OCI-LY3 (cell line): ENCODE data around the gene SLC25A26.

Source experiments
- H2AFZ ChIP-seq: fragments of 200-600, 300-600 bp; shearing (Covaris generic); 2 replicates; pipeline ENCODE4 v1.6.0; 2014; ENCODE audit warnings: antibody characterized with exemption, low read depth, low read length
- H3K27ac ChIP-seq: fragments of 200-600, 300-600 bp; sonication (generic); 2 replicates; pipeline ENCODE4 v1.5.1; 2014; ENCODE audit warnings: mild to moderate bottlenecking, low read length, moderate library complexity, mixed read lengths
- H3K27me3 ChIP-seq: fragments of 200-600, 300-600 bp; sonication (generic); 2 replicates; pipeline ENCODE4 v1.6.1; 2014; ENCODE audit warnings: low read depth, low read length, mixed read lengths
- H3K36me3 ChIP-seq: fragments of 200-600, 300-600 bp; sonication (generic); replicated peaks from 2 replicates; pipeline ENCODE3; 2014; ENCODE audit warnings: low read depth, low read length, mixed read lengths
- H3K4me1 ChIP-seq: fragments of 300-600, 200-600 bp; sonication (generic); 2 replicates; pipeline ENCODE4 v1.6.1; 2014; ENCODE audit warnings: low read length, mixed read lengths
- H3K4me2 ChIP-seq: fragments of 200-600, 300-600 bp; sonication (generic); 2 replicates; pipeline ENCODE4 v1.6.1; 2014; ENCODE audit warnings: low read length, mixed read lengths
- H3K4me3 ChIP-seq: fragments of 300-600, 200-600 bp; sonication (generic); 2 replicates; pipeline ENCODE4 v1.5.1; 2014; ENCODE audit warnings: antibody characterized with exemption, mild to moderate bottlenecking, low read length, moderate library complexity
- H3K79me2 ChIP-seq: fragments of 300-600, 200-600 bp; shearing (Covaris generic); 2 replicates; pipeline ENCODE4 v1.6.1; 2014; ENCODE audit warnings: mild to moderate bottlenecking, low read length, mixed read lengths
- H3K9ac ChIP-seq: fragments of 300-600, 200-600 bp; shearing (Covaris generic); 2 replicates; pipeline ENCODE4 v1.6.0; 2014; ENCODE audit warnings: mild to moderate bottlenecking, low read length, moderate library complexity
- H3K9me3 ChIP-seq: fragments of 200-600, 300-600 bp; shearing (Covaris generic); 2 replicates; pipeline ENCODE4 v1.6.1; 2014; ENCODE audit warnings: low read length, mixed read lengths; ENCODE audit not compliant: insufficient read depth
- H4K20me1 ChIP-seq: fragments of 200-600, 300-600 bp; sonication (generic); 2 replicates; pipeline ENCODE4 v1.6.1; 2016; ENCODE audit warnings: low read length, mixed read lengths; ENCODE audit not compliant: insufficient read depth
- EZH2phosphoT487 ChIP-seq: fragments of 200-600 bp; shearing (Covaris generic); IDR thresholded peaks from 2 replicates; pipeline ENCODE4 v1.6.1; 2018; ENCODE audit warnings: antibody characterized with exemption, mixed run types, low read depth
- TF ChIP-seq, protein P1 (sequence below): fragments of 200-600, 300-600 bp; sonication (generic); IDR thresholded peaks from 2 replicates; pipeline ENCODE4 v1.5.1; 2014; ENCODE audit warnings: antibody characterized with exemption, low read length, low read depth

SLC25A26 gene

DNA sequence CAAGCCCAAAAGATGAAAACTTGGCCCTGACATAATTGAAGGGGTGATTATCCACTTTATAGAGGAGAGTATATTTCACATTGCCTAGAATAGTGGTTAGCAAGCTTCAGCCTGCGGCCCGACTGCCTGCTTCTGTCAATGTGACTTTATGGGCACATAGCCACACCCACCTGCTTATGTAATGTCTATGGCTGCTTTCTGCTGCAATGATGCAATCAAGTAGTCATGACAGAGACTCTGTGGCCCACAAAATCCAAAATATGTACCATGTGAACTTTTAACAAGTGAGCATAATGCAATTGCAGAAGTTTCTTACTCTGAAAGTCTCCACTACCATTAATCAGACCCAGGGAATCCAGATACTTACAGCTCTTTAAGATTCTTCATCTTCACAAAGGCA, 176.9 kb downstream of the SLC25A26 start:
- Histone ChIP-seq H3K4me1 (peaks cover 34% of the 10 kb centered on the region), H2AFZ (no peak overlapping the region), H3K27ac (no peak overlapping the region), H3K9me3 (no peaks in the 10 kb centered on the region), H4K20me1 (no peaks in the 10 kb centered on the region), H3K79me2 (0 out of 2 replicates have a peak, but pooled peaks cover 5% of the 10 kb centered on the region), H3K27me3 (no peaks in the 10 kb centered on the region), H3K4me3 (no peak overlapping the region), H3K36me3 (peaks cover 45% of the 10 kb centered on the region), H3K4me2 (no peak overlapping the region), H3K9ac (no peak overlapping the region)
- no peak for TF ChIP-seq EZH2phosphoT487

DNA sequence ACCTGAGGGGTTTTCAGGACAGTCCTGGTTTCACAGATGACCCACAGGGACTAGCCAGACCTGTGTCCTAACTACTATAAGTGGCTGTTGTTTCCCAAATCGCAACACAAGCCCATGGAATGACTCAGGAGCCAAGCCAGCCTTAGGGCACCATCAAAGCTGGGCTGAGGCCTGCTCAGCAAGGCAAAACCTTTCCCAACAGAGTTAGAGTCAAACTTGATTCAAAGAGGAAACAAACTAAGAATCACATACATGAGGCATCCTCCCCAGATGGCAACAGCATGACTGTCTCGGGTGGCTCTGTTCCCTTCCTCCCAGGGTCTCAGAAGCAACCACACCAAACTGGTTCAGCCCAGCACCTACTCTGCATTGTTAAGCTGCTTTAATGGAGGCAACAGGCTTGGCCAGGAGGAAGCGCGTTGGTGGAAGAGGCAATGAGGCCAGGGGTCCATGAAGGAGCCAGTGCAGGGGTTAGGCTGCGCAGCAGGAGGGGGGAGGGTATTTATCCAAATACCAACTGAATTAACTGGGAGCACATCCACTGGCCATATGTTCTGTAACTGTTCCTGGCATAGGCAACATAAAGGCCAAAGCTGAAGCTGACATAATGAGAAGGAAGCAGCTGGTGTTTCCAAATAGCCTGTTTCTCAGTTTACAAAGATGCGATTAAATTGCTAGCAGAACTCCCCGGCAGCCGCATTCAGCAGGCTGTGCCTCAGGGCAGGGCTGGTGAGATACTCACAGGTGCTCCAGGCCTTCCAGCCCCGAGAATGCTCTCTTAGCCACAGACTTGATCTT, 177.6 kb downstream of the SLC25A26 start:
- TF ChIP-seq EZH2phosphoT487 = no peak
- TF ChIP-seq, protein P1, sequence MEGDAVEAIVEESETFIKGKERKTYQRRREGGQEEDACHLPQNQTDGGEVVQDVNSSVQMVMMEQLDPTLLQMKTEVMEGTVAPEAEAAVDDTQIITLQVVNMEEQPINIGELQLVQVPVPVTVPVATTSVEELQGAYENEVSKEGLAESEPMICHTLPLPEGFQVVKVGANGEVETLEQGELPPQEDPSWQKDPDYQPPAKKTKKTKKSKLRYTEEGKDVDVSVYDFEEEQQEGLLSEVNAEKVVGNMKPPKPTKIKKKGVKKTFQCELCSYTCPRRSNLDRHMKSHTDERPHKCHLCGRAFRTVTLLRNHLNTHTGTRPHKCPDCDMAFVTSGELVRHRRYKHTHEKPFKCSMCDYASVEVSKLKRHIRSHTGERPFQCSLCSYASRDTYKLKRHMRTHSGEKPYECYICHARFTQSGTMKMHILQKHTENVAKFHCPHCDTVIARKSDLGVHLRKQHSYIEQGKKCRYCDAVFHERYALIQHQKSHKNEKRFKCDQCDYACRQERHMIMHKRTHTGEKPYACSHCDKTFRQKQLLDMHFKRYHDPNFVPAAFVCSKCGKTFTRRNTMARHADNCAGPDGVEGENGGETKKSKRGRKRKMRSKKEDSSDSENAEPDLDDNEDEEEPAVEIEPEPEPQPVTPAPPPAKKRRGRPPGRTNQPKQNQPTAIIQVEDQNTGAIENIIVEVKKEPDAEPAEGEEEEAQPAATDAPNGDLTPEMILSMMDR = no peak
- Histone ChIP-seq H3K79me2 (no peaks in the 10 kb centered on the region), H3K27me3 (no peaks in the 10 kb centered on the region), H4K20me1 (no peaks in the 10 kb centered on the region), H3K36me3 (peaks cover 40% of the 10 kb centered on the region), H3K9me3 (no peaks in the 10 kb centered on the region), H3K4me2 (no peak overlapping the region), H3K27ac (no peak overlapping the region), H3K4me3 (no peak overlapping the region), H3K4me1 (peaks cover 27% of the 10 kb centered on the region), H3K9ac (no peak overlapping the region), H2AFZ (no peak overlapping the region)

DNA sequence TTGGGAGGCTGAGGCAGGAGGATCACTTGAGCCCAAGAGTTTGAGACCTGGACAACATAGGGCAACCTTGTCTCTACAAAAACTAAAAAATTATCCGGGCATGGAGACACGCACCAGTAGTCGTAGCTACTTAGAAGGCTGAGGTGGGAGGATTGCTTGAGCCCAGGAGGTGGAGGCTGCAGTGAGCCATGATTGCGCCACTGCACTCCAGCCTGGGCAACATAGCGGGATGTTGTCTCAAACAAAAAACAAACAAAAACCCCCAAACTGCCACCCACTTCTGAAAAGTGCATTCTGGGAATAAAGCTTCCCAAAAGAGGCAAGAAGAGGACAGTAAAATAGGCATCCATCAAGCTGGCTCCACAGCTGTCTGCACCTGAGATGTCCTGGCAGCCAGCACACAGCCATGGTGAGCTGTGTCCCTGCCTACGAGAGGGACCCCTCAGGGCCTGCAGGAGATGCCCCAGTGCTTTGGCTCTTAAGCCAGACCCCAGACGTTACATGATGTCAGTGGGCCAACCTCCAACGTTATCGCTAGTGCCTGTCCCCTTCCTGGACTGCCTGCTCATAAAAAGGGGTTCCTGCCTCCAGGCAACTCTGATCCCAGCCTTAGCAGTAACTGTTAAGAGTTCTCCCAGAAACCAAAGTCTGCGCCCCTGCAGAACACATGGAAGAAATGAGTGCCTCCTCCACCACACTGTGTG, 178.9 kb downstream of the SLC25A26 start:
- no peaks in the 10 kb centered on the region for H3K79me2 ChIP-seq

DNA sequence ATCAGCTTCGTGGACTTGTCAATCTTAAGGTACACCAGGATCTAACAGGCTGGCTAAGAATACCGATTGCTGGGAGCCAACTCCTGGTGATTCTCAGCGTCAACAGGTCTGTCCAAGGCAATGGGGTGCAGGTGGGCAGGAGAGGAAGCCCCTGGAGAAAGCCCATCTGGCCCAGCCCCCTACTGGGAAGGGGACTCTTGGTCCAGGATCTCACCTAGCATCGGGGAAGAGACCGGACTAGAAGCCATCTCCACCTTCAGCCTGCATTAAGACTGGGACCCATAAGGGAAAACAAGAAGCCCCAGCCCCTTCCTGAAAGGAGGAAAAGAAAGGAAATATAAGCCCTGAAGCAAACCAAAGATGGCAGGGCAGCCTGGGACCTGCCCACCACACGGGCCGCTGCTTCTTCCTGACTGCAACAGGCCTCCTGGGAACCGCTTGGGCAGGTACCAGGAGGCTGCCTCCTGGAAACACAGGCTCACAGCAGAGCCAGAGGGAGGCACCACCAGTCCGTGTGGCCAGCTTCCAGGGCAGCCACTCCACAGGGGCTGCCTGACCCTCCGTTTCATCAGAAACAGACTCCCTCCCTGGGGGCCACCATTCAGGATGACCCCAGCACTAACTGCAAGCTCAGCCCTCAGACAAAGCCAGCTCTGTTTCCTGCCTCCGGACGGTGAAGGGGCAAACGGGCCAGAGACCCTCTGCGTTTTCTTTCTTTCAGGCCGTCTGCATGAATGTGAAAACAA, 179.8 kb downstream of the SLC25A26 start:
- peaks cover 33% of the 10 kb centered on the region for H3K36me3 ChIP-seq

More for the DNA sequence above, 178.9 kb downstream of the SLC25A26 start:
- peaks cover 15% of the 10 kb centered on the region for H3K4me1 ChIP-seq
- H3K27me3 ChIP-seq = no peaks in the 10 kb centered on the region
- peaks cover 36% of the 10 kb centered on the region for H3K36me3 ChIP-seq
- TF ChIP-seq, protein P1 = no peak
- no peak for TF ChIP-seq EZH2phosphoT487
- H3K9me3 ChIP-seq = no peaks in the 10 kb centered on the region
- H3K4me3 ChIP-seq = no peak overlapping the region
- no peak overlapping the region for H3K4me2 ChIP-seq
- no peak overlapping the region for H3K9ac ChIP-seq
- H2AFZ ChIP-seq = no peak overlapping the region
- H3K27ac ChIP-seq = no peak overlapping the region
- H4K20me1 ChIP-seq = no peaks in the 10 kb centered on the region

More for the DNA sequence above, 179.8 kb downstream of the SLC25A26 start:
- H3K4me3 ChIP-seq = no peak overlapping the region
- no peaks in the 10 kb centered on the region for H3K79me2 ChIP-seq
- no peak overlapping the region for H3K27ac ChIP-seq
- no peaks in the 10 kb centered on the region for H3K9me3 ChIP-seq
- H3K9ac ChIP-seq = no peak overlapping the region
- TF ChIP-seq, protein P1 = no peak
- TF ChIP-seq EZH2phosphoT487 = no peak
- H3K4me1 ChIP-seq = peaks cover 10% of the 10 kb centered on the region
- no peak overlapping the region for H2AFZ ChIP-seq
- no peaks in the 10 kb centered on the region for H4K20me1 ChIP-seq
- H3K27me3 ChIP-seq = no peaks in the 10 kb centered on the region
- H3K4me2 ChIP-seq = no peak overlapping the region
